Measurements from ENCODE around the gene RNF214.

DNA sequence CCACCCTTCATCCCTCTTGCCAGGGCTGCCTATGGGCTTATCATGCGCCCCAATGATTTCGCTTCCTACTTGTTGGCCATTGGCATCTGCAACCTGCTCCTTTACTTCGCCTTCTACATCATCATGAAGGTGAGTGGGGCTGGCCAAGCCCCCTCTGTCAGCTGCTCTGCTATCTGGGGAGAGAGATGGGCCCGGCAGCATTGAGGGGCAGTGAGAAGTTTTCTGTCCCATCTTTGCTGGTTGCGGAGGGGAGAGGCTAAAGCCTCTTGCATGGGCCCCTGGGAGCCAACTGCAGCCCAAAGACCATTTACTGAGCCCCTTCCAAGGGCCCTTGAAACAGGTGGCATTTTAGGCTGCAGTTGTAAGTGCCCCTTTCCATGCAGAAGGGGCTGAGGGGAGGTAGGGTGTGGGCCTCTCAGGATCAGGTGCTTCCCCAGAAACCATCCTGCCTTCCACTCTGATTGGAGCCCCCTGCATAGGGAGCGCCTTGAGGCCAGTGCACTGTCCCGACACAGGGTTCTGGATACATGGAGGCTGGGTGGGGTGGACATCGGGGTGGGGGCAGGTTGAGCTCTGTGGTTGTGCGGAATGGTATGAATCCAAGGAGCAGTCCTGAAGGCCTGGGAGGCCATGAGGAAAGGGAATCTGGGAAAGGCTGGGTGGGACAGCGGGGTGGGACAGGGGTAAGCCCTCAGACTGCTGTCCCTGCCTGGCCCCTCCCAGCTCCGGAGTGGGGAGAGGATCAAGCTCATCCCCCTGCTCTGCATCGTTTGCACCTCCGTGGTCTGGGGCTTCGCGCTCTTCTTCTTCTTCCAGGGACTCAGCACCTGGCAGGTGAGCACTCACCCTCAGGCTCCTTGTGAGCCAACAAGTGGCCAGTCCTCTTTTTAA, 39.1 kb upstream of the RNF214 start:
- TF ChIP-seq, protein P1, sequence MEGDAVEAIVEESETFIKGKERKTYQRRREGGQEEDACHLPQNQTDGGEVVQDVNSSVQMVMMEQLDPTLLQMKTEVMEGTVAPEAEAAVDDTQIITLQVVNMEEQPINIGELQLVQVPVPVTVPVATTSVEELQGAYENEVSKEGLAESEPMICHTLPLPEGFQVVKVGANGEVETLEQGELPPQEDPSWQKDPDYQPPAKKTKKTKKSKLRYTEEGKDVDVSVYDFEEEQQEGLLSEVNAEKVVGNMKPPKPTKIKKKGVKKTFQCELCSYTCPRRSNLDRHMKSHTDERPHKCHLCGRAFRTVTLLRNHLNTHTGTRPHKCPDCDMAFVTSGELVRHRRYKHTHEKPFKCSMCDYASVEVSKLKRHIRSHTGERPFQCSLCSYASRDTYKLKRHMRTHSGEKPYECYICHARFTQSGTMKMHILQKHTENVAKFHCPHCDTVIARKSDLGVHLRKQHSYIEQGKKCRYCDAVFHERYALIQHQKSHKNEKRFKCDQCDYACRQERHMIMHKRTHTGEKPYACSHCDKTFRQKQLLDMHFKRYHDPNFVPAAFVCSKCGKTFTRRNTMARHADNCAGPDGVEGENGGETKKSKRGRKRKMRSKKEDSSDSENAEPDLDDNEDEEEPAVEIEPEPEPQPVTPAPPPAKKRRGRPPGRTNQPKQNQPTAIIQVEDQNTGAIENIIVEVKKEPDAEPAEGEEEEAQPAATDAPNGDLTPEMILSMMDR (IDR thresholded peaks at IDR 0.05; ENCODE audit: poor library complexity, severe bottlenecking) = no peak
- TF ChIP-seq TAF1 (IDR thresholded peaks at IDR 0.05; ENCODE audit: low read depth) (no peak), SMC3 (conservative IDR thresholded peaks at IDR 0.05; ENCODE audit: poor library complexity) (no peak)
